ENCODE results near the gene PATJ.

Gene PATJ

DNA sequence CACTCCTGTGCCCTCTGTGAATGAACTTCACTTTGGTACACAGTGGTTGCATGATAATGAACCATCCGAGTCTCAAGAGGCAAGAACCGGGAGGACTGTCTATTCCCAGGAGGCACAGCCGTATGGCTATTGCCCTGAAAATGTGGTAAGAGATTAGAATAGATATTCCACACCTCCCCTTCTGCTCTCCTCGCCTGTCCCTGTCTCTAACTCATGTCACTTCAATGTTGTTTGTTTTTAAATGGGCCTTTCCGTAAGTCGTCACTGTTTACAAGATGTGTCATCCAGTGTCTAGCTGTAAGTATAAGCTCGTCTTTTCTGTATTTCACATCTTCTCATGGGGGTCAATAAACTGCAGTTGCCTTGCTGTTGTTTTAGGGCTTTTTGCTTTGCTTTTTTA lies 122.2 kb downstream of the PATJ start:
- Histone ChIP-seq H3K4me1 (ENCODE audit: control extremely low read depth in 1 of 4, control insufficient read depth in 4 of 4, insufficient read depth in 4 of 4, low read length in 3 of 4) (no peaks in the 10 kb centered on the region), H3K4me3 (ENCODE audit: control insufficient read depth in 1 of 7, extremely low read depth in 1 of 7, insufficient read depth in 4 of 7, low read depth in 2 of 7, low read length in 6 of 7) (no peak overlapping the region), H3K9me3 (ENCODE audit: control extremely low read depth in 1 of 5, control insufficient read depth in 4 of 5, insufficient read depth in 2 of 5, low read depth in 1 of 5, low read length in 4 of 5) (peaks cover 0 to 2% (median 2%) of the 10 kb centered on the region in 5 experiments), H3K27me3 (replicated peaks in 2 of 5; ENCODE audit: control insufficient read depth in 4 of 5, insufficient read depth in 5 of 5, low read length in 4 of 5) (no peaks in the 10 kb centered on the region), H3K36me3 (ENCODE audit: control insufficient read depth in 4 of 4, insufficient read depth in 4 of 4, low read length in 3 of 4) (peaks cover 0 to 3% (median 1%) of the 10 kb centered on the region in 4 experiments), H3K27ac (ENCODE audit: insufficient read depth in 1 of 2, low read depth in 1 of 2, low read length in 2 of 2, poor library complexity in 1 of 2, severe bottlenecking in 2 of 2) (no peak overlapping the region)
- DNase-seq: no peak
- WGBS (ENCODE audit: insufficient coverage): 96% methylated on average over 4 of the region's 7 CpGs
- ChIA-PET CTCF (no interaction called here), POLR2A (no interaction called here)

- POLR2A ChIA-PET: no interaction called here
- Histone ChIP-seq H3K27me3 (replicated peaks in 2 of 5; ENCODE audit: control insufficient read depth in 4 of 5, insufficient read depth in 5 of 5, low read length in 4 of 5) (no peaks in the 10 kb centered on the region), H3K4me3 (ENCODE audit: control insufficient read depth in 1 of 7, extremely low read depth in 1 of 7, insufficient read depth in 4 of 7, low read depth in 2 of 7, low read length in 6 of 7) (no peak overlapping the region), H3K27ac (ENCODE audit: insufficient read depth in 1 of 2, low read depth in 1 of 2, low read length in 2 of 2, poor library complexity in 1 of 2, severe bottlenecking in 2 of 2) (no peak overlapping the region), H3K36me3 (ENCODE audit: control insufficient read depth in 4 of 4, insufficient read depth in 4 of 4, low read length in 3 of 4) (peaks cover 0 to 7% (median 3%) of the 10 kb centered on the region in 4 experiments), H3K9me3 (ENCODE audit: control extremely low read depth in 1 of 5, control insufficient read depth in 4 of 5, insufficient read depth in 2 of 5, low read depth in 1 of 5, low read length in 4 of 5) (peaks cover 0 to 13% (median 9%) of the 10 kb centered on the region in 5 experiments), H3K4me1 (ENCODE audit: control extremely low read depth in 1 of 4, control insufficient read depth in 4 of 4, insufficient read depth in 4 of 4, low read length in 3 of 4) (no peaks in the 10 kb centered on the region)
- no peak for DNase-seq
- CTCF ChIA-PET: no interaction called here
- WGBS (ENCODE audit: insufficient coverage): 100% methylated on average over 1 of the region's 4 CpGs
These were observed 123.5 kb downstream of the PATJ start for GRCh38 chr1:61865646-61866220.

DNA sequence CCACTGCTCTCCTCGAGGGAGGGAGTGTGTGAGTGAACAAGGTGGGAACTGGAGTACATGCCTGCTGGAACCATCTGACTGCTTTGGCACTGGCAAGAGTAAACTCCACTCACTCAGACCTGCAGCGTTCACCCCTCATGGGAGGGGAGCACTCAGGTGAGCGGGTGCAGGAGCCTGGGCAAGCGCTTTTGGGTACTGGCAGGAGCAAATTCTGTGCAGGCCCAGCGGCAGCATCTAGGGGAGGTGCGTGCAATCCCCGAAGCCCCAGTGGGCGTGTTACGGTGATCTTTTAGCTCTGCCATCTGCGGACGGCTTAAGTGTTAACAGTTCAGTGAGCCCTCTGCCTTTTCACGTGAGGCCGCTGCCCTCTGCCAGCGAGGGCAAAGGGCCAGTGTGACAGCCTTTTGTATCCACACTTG lies 127.4 kb downstream of the PATJ start:
- H3K36me3 ChIP-seq (ENCODE audit: control insufficient read depth in 4 of 4, insufficient read depth in 4 of 4, low read length in 3 of 4): peaks cover 0 to 10% (median 0%) of the 10 kb centered on the region in 4 experiments

GRCh38 chr1:61872206-61872605 lies 129.9 kb downstream of the PATJ start:
- no peak for DNase-seq
- ChIA-PET POLR2A (no interaction called here), CTCF (no interaction called here)
- H3K4me3 ChIP-seq (ENCODE audit: control insufficient read depth in 1 of 7, extremely low read depth in 1 of 7, insufficient read depth in 4 of 7, low read depth in 2 of 7, low read length in 6 of 7): no peak overlapping the region
- H3K27me3 ChIP-seq (replicated peaks in 2 of 5; ENCODE audit: control insufficient read depth in 4 of 5, insufficient read depth in 5 of 5, low read length in 4 of 5): no peaks in the 10 kb centered on the region
- H3K9me3 ChIP-seq (ENCODE audit: control extremely low read depth in 1 of 5, control insufficient read depth in 4 of 5, insufficient read depth in 2 of 5, low read depth in 1 of 5, low read length in 4 of 5): peaks cover 1 to 19% (median 11%) of the 10 kb centered on the region in 5 experiments
- WGBS (ENCODE audit: insufficient coverage): 94% methylated on average over 3 of the region's 3 CpGs
- peaks cover 0 to 14% (median 1%) of the 10 kb centered on the region in 4 experiments for H3K36me3 ChIP-seq (ENCODE audit: control insufficient read depth in 4 of 4, insufficient read depth in 4 of 4, low read length in 3 of 4)
- no peaks in the 10 kb centered on the region for H3K4me1 ChIP-seq (ENCODE audit: control extremely low read depth in 1 of 4, control insufficient read depth in 4 of 4, insufficient read depth in 4 of 4, low read length in 3 of 4)
- no peak overlapping the region for H3K27ac ChIP-seq (ENCODE audit: insufficient read depth in 1 of 2, low read depth in 1 of 2, low read length in 2 of 2, poor library complexity in 1 of 2, severe bottlenecking in 2 of 2)

More for the DNA sequence above, 127.4 kb downstream of the PATJ start:
- Histone ChIP-seq H3K9me3 (ENCODE audit: control extremely low read depth in 1 of 5, control insufficient read depth in 4 of 5, insufficient read depth in 2 of 5, low read depth in 1 of 5, low read length in 4 of 5) (peaks cover 1 to 19% (median 11%) of the 10 kb centered on the region in 5 experiments), H3K4me1 (ENCODE audit: control extremely low read depth in 1 of 4, control insufficient read depth in 4 of 4, insufficient read depth in 4 of 4, low read length in 3 of 4) (no peaks in the 10 kb centered on the region), H3K27ac (ENCODE audit: insufficient read depth in 1 of 2, low read depth in 1 of 2, low read length in 2 of 2, poor library complexity in 1 of 2, severe bottlenecking in 2 of 2) (no peak overlapping the region), H3K4me3 (ENCODE audit: control insufficient read depth in 1 of 7, extremely low read depth in 1 of 7, insufficient read depth in 4 of 7, low read depth in 2 of 7, low read length in 6 of 7) (no peak overlapping the region), H3K27me3 (replicated peaks in 2 of 5; ENCODE audit: control insufficient read depth in 4 of 5, insufficient read depth in 5 of 5, low read length in 4 of 5) (no peaks in the 10 kb centered on the region)
- DNase-seq: no peak
- WGBS (ENCODE audit: insufficient coverage): over 99% methylated on average over 14 of the region's 14 CpGs
- ChIA-PET CTCF (no interaction called here), POLR2A (no interaction called here)

GRCh38 chr1:61873581-61873980 lies 131.3 kb downstream of the PATJ start:
- no peaks in the 10 kb centered on the region for H3K4me1 ChIP-seq (ENCODE audit: control extremely low read depth in 1 of 4, control insufficient read depth in 4 of 4, insufficient read depth in 4 of 4, low read length in 3 of 4)
- H3K27me3 ChIP-seq (replicated peaks in 2 of 5; ENCODE audit: control insufficient read depth in 4 of 5, insufficient read depth in 5 of 5, low read length in 4 of 5): no peaks in the 10 kb centered on the region
- H3K36me3 ChIP-seq (ENCODE audit: control insufficient read depth in 4 of 4, insufficient read depth in 4 of 4, low read length in 3 of 4): peaks cover 0 to 14% (median 1%) of the 10 kb centered on the region in 4 experiments
- H3K9me3 ChIP-seq (ENCODE audit: control extremely low read depth in 1 of 5, control insufficient read depth in 4 of 5, insufficient read depth in 2 of 5, low read depth in 1 of 5, low read length in 4 of 5): peaks cover 1 to 19% (median 11%) of the 10 kb centered on the region in 5 experiments
- no CpG with 5 or more reads among the region's 2 CpGs for WGBS (ENCODE audit: insufficient coverage)
- peak overlapping the region in 1 of 7 experiments; percentile 2 for H3K4me3 ChIP-seq (ENCODE audit: control insufficient read depth in 1 of 7, extremely low read depth in 1 of 7, insufficient read depth in 4 of 7, low read depth in 2 of 7, low read length in 6 of 7)
- ChIA-PET POLR2A (no interaction called here), CTCF (interaction anchor here (2.2 kb wide), 1 partner anchor 21 kb away, joined by 7 read pairs; no protein-coding TSS in a partner anchor)
- H3K27ac ChIP-seq (ENCODE audit: insufficient read depth in 1 of 2, low read depth in 1 of 2, low read length in 2 of 2, poor library complexity in 1 of 2, severe bottlenecking in 2 of 2): no peak overlapping the region
- DNase-seq: no peak

DNA sequence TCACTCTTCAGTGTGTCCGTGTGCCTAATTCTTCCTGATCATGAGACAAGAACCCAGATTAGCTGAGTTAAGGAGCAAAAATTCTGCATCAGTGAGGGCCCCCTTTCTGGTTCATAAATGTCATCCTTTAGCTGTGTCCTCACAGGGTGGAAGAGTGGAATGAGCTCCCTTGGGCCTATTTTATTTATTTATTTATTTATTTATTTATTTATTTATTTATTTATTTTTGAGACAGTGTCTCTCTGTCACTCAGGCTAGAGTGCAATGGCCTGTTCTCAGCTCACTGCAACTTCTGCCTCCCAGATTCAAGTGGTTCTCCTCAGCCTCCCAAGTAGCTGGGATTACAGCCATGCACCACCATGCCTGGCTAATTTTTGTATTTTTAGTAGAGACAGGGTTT lies 131.7 kb downstream of the PATJ start:
- peaks cover 0 to 14% (median 1%) of the 10 kb centered on the region in 4 experiments for H3K36me3 ChIP-seq (ENCODE audit: control insufficient read depth in 4 of 4, insufficient read depth in 4 of 4, low read length in 3 of 4)
- POLR2A ChIA-PET: no interaction called here
- H3K4me3 ChIP-seq (ENCODE audit: control insufficient read depth in 1 of 7, extremely low read depth in 1 of 7, insufficient read depth in 4 of 7, low read depth in 2 of 7, low read length in 6 of 7): no peak overlapping the region
- WGBS (ENCODE audit: insufficient coverage): no CpG with 5 or more reads among the region's 1 CpG
- H3K27me3 ChIP-seq (replicated peaks in 2 of 5; ENCODE audit: control insufficient read depth in 4 of 5, insufficient read depth in 5 of 5, low read length in 4 of 5): no peaks in the 10 kb centered on the region
- no peaks in the 10 kb centered on the region for H3K4me1 ChIP-seq (ENCODE audit: control extremely low read depth in 1 of 4, control insufficient read depth in 4 of 4, insufficient read depth in 4 of 4, low read length in 3 of 4)
- no peak overlapping the region for H3K27ac ChIP-seq (ENCODE audit: insufficient read depth in 1 of 2, low read depth in 1 of 2, low read length in 2 of 2, poor library complexity in 1 of 2, severe bottlenecking in 2 of 2)
- DNase-seq: no peak
- peaks cover 1 to 19% (median 11%) of the 10 kb centered on the region in 5 experiments for H3K9me3 ChIP-seq (ENCODE audit: control extremely low read depth in 1 of 5, control insufficient read depth in 4 of 5, insufficient read depth in 2 of 5, low read depth in 1 of 5, low read length in 4 of 5)
- CTCF ChIA-PET: interaction anchor here (2.2 kb wide), 1 partner anchor 21 kb away, joined by 7 read pairs; no protein-coding TSS in a partner anchor

GRCh38 chr1:61875198-61875597 lies 132.9 kb downstream of the PATJ start:
- Histone ChIP-seq H3K9me3 (ENCODE audit: control extremely low read depth in 1 of 5, control insufficient read depth in 4 of 5, insufficient read depth in 2 of 5, low read depth in 1 of 5, low read length in 4 of 5) (peaks cover under 1 to 11% (median 6%) of the 10 kb centered on the region in 5 experiments), H3K27me3 (replicated peaks in 2 of 5; ENCODE audit: control insufficient read depth in 4 of 5, insufficient read depth in 5 of 5, low read length in 4 of 5) (no peaks in the 10 kb centered on the region), H3K27ac (ENCODE audit: insufficient read depth in 1 of 2, low read depth in 1 of 2, low read length in 2 of 2, poor library complexity in 1 of 2, severe bottlenecking in 2 of 2) (no peak overlapping the region), H3K36me3 (ENCODE audit: control insufficient read depth in 4 of 4, insufficient read depth in 4 of 4, low read length in 3 of 4) (peaks cover 0 to 8% (median 1%) of the 10 kb centered on the region in 4 experiments), H3K4me3 (ENCODE audit: control insufficient read depth in 1 of 7, extremely low read depth in 1 of 7, insufficient read depth in 4 of 7, low read depth in 2 of 7, low read length in 6 of 7) (no peak overlapping the region), H3K4me1 (ENCODE audit: control extremely low read depth in 1 of 4, control insufficient read depth in 4 of 4, insufficient read depth in 4 of 4, low read length in 3 of 4) (no peaks in the 10 kb centered on the region)
- POLR2A ChIA-PET: no interaction called here
- WGBS (ENCODE audit: insufficient coverage): no CpG with 5 or more reads among the region's 2 CpGs
- CTCF ChIA-PET: interaction anchor here (0.6 kb wide), 1 partner anchor 658 kb away, joined by 3 read pairs; no protein-coding TSS in a partner anchor
- no peak for DNase-seq

Data from common myeloid progenitor, CD34-positive (primary cell).